ENCODE results near the gene GRM8.

- TF ChIP-seq SNAI2 (CRISPR knock-in tag; IDR thresholded peaks at IDR 0.05), result no peak
- TF ChIP-seq ISL1 (CRISPR knock-in tag; IDR thresholded peaks at IDR 0.05), result no peak
- TF ChIP-seq ZFP30 (CRISPR knock-in tag; IDR thresholded peaks at IDR 0.05), result no peak
Observed at GRCh38 chr7:127146746-127147536, 105.8 kb downstream of the GRM8 start.
